H54 (cell line): ENCODE results near the gene LTBP4.

Source experiments
- DNase-seq: peaks from one replicate; pipeline ENCODE4 v3.0.0; 2011; ENCODE audit warnings: low spot score, mixed read lengths; ENCODE audit not compliant: insufficient read length
- FAIRE-seq: peaks from 3 replicates; lab custom pipeline; 2011; peaks lifted over from hg19 to GRCh38; lab: Jason Lieb, UNC
- POLR2A ChIP-seq: IDR thresholded peaks from 2 replicates; pipeline ENCODE4 v1.6.1; 2011; ENCODE audit warnings: low read depth, mild to moderate bottlenecking, low read length

LTBP4 gene

GRCh38 chr19:40672038-40672437 lies 70.9 kb downstream of the LTBP4 start:
- no peak for FAIRE-seq
- DNase-seq, result no peak
- TF ChIP-seq POLR2A, result no peak

GRCh38 chr19:40672573-40673299 lies 71.6 kb downstream of the LTBP4 start:
- DNase-seq, result no peak
- FAIRE-seq, result no peak
- TF ChIP-seq POLR2A, result no peak

- no peak for TF ChIP-seq POLR2A
- FAIRE-seq (no peak), DNase-seq (no peak)
Observed at GRCh38 chr19:40673397-40673796, 72.2 kb downstream of the LTBP4 start.

GRCh38 chr19:40674291-40674690 lies 73.1 kb downstream of the LTBP4 start:
- DNase-seq (no peak), FAIRE-seq (no peak)
- no peak for TF ChIP-seq POLR2A

GRCh38 chr19:40677156-40677555 lies 76.0 kb downstream of the LTBP4 start:
- FAIRE-seq (no peak), DNase-seq (no peak)
- no peak for TF ChIP-seq POLR2A
